Activated T-helper 1 cell treated with Interleukin-2 at 50 U/mL for 16 hours (primary cell): ENCODE results near the gene IGLL5.
"Not testable (repeated sequence)": the region's sequence is repeated elsewhere in the genome, so short reads cannot be mapped to it uniquely, and the experiment has no call there.

Source experiments
- DNase-seq: peaks from one replicate; pipeline ENCODE4 v3.0.0-alpha.2; 2020; ENCODE audit warnings: low read depth

IGLL5 gene

DNA sequence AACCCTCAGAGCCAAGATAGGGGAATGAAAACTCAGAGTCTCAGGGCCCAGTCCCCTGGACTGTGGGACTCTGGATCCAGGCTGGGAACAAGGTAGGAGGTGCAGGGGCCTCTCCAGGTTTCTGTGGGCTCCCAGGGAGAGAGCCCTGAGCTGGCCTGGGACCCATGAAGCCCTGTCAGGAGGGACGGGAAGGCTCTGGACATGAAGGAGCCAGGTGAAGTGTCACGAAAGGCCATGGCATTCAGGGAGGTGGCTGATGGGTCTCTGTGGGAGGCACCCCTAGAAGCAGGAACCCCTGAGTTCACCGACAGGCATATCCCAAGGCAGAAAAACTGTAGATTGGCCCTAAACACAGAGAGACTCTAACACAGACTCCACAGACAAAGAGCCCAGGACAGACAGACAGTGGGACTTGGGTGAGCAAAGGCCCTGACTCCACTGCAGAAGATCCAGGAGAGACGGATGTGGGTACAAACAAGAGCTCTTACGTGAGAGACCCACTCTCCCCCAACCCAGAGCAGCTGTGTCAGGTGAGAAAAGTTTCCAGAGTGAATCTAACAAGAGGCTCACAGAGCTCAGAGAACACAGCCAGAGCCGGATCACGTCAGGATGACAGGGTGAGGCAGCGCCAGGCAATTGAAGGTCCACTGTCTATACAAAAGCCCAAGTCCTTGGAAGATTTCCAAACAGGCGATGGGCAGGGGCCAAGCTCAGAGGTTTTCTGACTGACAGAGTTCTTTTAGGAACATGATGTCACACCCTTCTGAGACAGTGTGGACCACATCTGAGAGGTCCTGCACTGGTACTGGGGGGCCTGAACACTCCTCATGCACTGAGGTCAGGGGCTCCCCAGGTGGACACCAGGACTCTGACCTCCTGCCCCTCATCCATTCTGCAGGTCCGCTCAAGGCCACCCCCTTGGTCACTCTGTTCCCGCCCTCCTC lies 27.4 kb downstream of the IGLL5 start:
- no peak for DNase-seq

- DNase-seq: no peak
Observed at GRCh38 chr22:22915670-22916035, 28.0 kb downstream of the IGLL5 start.

GRCh38 chr22:22916215-22916951 lies 28.8 kb downstream of the IGLL5 start:
- no peak for DNase-seq

DNA sequence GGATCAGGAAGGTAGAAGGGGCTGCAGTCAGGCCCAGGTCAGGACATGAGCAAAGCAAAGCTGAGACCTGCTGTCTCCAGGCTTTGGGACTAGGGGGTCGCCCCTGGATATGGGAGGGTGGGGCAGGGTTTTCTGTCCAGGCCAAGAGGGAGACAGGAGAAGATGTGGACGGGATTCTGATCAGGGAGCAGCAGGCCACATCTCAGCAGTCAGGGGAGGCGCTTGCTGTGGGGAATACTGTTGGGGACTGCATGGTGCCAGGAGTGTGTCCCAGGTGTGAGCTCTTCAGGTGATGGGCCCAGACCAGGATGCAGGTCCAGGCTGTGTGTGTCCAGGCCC lies 29.3 kb downstream of the IGLL5 start:
- DNase-seq: no peak

DNA sequence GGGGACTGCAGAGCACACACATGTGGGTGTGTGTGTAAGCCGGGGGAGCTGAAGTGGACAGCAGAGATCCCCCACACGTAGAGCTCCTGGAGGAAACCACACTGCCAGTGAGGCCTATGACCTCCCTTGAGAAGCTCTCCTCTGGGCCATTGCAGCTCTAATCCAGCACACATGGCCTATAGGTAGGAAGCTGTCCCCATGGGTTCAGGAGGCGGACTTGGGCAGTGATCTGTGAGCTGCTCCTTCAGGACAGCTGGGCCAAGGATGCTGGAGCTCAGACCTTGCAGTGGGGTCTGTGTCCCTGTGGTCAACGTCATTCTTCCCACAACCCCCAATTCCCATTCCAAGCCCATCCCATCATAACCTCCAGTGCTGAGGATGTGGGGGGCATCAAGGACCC lies 29.8 kb downstream of the IGLL5 start:
- DNase-seq: no peak

DNA sequence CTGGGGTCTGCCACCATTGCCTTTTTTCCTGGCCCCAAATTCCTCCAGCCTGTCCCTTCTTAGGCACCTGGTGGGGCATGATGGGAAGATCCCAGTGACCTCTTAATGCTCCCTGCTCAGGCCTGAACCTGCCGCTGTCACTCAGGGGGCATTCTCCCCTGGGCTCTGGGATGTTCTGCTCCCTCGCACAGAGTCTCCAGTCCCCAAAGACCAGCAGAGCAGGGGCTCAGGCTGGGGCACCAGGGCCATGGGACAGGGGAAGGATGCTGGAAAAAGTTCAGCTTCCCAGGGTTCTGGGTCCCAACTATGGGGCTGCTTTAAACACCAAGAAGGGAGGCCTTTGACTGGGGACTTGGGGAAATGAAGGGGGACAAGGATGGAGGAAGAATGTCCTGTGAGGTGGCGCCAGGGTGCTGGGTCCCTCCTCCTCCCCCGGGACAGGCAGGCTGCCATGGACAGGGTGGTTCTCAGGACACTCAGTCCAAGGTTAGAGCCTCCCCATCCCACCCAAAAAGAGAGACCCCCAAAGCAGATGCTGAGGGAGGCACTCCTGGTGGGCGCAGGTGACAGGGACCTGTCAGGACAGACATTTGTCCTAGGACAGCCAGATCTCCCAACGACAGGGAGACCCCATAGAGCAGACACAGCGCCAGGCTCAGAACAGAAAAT lies 30.8 kb downstream of the IGLL5 start:
- DNase-seq: no peak

- no peak for DNase-seq
Observed at GRCh38 chr22:22919041-22919440, 31.4 kb downstream of the IGLL5 start.

DNA sequence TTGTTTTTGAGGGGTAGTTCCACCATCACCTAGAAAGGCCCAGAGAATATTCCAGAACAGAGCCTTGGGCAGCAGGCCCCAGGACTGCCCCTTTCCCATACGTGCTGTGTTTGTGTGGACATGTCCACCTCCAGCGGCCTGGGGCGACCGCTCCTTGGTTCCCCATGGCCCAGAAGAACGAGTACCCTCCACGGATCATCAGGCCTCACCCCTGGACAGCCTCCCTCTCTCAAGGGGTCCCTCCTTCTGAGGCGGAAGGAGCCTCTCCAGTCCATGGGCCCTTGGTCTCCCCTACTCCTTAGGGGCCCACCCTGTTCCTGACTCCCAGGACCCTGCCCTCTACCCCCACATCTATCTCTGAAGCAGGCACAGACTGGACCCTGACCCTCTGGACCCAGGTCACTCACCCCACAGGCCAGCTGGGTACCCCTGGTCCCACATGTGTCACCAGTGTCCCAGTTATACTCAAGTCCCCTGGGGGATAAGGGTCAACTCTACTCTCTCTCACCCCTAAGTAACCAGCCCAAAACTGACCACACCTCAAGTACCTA lies 32.6 kb downstream of the IGLL5 start:
- no peak for DNase-seq

DNA sequence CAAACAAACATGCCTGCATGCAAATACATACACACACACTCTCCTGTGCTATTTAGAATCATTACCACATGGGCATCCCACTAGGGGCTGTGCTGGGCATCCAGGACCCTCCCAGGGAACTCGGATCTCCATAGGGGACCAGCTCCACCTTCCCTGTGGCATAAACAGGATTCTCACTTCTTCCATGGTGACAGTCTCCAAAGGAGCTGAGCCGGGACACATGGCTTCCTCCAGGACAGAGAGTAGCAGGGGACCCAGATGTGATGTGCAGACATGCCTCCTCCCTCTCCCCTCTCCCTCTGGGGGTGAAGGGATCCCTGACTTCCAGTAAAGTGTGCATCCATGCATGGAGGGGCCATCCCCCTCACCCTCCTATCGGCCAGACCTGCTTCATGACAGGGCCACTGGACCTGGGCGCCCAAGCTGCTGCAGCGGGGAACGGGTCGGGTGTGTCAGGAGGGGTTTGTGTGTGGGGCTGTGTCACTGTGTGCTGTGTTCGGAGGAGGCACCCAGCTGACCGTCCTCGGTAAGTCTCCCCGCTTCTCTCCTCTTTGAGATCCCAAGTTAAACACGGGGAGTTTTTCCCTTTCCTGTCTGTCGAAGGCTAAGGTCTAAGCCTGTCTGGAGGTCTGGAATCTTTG lies 33.4 kb downstream of the IGLL5 start:
- no peak for DNase-seq

DNA sequence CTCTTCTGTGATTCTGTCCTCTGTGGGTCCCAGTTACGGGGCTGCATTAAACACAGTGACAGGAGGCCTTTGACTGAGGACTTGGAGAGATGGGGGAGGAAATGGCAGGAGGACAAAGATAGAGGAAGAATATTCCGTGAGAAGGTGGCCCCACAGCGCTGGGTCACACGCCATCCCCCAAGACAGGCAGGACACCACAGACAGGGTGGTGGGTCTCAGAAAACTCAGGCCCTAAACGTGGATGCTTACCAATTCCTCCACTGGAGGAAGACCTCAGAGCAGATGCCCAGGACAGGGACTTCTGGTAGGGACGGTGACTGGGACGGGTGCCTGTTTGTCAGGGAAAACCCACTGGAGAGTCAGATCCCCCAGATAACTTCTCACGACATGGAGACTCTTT lies 34.0 kb downstream of the IGLL5 start:
- no peak for DNase-seq

DNA sequence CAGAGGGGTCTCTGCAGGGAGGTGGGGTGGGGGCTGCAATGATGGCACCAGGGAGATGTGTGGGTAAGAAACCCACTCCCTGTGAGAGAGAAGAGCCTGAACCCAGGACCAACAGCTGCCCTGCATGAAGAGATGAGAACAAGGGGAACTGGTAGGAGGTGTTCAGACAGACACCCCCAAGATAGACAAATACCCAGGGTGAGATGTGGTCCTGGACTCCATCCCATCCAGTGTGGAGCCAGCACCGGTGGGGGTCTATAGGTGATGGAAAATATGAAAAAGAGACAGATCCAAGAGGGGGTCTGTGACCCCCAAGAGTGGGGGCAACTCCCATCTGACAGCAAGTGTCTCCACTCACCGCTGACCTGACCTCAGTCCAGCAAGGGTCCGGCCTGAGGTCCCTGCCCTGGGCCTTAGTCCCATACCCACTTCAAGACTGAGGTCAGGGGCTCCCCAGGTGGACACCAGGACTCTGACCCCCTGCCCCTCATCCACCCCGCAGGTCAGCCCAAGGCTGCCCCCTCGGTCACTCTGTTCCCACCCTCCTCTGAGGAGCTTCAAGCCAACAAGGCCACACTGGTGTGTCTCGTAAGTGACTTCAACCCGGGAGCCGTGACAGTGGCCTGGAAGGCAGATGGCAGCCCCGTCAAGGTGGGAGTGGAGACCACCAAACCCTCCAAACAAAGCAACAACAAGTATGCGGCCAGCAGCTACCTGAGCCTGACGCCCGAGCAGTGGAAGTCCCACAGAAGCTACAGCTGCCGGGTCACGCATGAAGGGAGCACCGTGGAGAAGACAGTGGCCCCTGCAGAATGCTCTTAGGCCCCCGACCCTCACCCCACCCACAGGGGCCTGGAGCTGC lies 34.7 kb downstream of the IGLL5 start:
- DNase-seq: not testable (repeated sequence)

- no peak for DNase-seq
Observed at GRCh38 chr22:22922954-22923319, 35.3 kb downstream of the IGLL5 start.

GRCh38 chr22:22923379-22923778 lies 35.8 kb downstream of the IGLL5 start:
- DNase-seq: no peak

DNA sequence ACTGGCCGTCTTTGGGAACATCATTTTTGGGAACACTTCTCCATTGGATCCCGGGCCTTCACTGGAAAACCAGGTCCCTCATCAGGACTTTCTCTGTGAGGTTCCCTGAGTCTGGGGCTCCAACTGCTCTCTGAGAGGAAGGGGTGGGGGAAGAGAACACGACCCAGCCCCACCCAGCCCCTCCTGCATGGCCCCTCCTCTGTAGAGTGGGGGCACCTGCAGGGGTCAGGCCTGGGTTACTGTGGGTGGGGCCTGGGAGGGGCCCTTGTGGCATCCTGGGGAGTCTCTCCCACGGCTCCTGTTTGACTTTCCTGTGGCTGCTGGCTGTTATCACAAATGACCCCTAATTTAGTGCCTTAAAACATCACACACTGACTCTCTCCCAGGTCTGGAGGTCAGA lies 36.3 kb downstream of the IGLL5 start:
- DNase-seq: no peak

GRCh38 chr22:22924369-22925145 lies 36.9 kb downstream of the IGLL5 start:
- no peak for DNase-seq

DNA sequence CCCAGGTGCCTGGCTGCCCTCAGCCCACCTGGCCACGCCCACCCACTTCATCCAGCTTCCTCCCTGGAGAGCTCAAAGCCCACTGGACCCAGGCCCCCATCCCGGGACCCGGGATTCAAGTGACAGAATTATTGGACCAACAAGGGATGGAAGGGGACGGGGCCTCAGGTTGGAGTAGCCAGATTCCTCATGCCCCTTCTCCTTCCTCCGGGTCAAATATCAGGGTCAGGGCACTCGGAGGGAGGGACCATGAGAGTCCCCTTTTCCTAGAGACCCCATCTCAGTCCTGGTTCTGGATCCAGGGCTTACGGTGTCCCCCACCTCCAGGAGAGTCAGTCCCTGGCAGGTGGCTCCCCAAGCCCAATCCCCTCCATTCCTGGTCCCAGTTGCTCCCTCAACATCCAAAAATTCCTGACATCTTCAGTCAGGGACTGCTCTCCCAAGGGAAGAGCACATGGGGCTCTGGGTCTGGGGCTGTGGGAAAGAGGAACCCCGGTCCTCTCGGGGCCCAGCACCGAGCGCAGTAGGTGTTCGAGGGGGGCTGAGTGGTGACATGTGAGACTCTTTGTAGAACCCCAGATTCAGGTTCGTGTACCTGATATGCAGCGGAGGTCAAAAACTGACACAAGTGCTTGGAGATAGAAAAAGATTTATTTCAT lies 37.7 kb downstream of the IGLL5 start:
- no peak for DNase-seq

DNA sequence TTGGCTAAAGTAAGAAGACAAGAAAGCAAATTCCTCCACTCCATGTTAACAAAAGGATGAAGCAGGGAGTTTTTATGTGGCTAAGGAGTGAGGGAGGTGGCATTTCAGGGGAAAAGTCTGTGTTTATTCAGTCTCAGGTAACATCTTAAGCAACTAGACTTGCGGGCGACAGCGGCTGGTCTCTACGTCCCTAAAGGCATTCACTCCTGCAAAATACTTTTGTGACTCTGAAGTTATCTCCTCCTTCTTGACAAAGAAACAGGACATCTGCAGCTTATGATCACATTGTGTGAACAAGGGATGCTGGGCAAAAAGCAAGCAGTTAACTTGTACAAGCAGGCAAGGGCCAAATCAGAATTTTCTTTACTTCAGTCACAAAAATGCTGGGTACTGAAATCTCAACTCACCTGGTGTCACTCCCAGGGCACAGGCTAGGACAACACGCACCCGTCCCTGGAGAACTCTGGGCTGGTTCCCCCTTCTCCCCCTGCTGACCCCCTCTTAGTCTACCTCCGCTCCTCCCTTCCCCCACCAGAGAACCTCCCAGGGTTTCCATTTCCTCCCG lies 38.3 kb downstream of the IGLL5 start:
- DNase-seq: no peak

DNA sequence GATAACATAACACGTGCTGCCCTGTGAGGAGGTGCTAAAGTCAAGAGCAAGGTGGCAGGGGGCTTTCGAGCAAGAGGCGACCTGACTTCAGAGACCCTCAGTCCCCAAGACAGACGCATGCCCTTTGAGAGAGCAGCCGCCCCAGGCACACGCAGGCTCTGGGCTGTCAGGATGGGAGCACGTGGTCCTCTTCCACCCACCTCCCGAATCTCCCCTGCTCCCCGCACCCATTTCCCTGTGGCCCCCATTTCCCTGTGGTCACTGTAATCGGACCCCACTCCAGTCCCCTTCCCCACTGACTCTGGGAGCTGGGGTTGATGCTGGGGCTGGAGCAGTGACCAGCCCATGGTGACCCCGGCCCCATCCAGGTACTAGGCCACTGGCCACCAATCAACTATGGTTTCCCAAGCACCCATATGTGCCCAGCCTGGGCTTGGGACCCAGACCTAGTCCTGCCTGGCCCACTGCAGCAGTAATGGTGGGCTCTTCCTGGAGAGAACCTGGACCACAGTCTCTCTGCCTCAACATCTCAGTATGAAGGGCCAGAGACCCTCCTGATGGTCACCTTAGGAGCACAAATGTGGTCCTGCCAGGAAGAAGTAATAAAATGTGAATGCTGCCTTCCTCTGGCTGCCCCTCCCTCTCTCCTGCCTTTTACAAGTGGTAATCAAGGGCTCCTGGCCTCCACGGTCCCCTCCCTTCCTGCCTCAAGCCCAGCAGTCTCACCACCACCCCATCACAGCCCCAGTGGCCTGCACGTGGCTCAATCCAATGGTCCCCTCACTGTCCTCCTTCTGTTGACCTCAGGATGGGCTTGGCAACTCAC lies 39.0 kb downstream of the IGLL5 start:
- DNase-seq: no peak
